C1 segment of cervical spinal cord (tissue), 14 donors: ENCODE data around the gene NAA10.

ENCODE experiments used
- DNase-seq, 14 donors: peaks; one replicate each; lab custom pipeline; 2025; lab: John Stamatoyannopoulos, UW

NAA10 gene

DNA sequence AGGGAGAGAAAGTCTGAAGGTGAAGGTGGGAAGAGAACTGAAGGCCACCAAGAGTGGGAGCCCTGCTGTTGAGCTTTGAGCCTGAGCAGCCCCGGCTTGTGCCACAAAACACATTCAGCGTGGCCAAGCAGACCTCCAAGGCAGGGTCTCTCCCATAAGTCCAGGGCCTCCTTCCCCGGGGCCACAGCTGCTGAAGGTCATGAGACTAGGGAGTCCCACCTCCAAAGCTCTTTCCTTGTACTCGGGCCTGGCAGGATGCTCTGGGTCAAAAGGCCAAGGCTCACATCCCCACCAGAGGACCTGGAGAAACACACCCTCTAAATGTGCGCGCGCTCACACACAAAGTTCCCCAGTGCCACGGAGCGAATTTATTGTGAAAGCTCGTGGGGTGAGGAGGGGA lies 5.3 kb downstream of the NAA10 start:
- no peak for DNase-seq

GRCh38 chrX:153928846-153929245 lies 6.0 kb downstream of the NAA10 start:
- no peak for DNase-seq

GRCh38 chrX:153927922-153928760 lies 6.7 kb downstream of the NAA10 start:
- DNase-seq, result peak; percentile 50 to 97 (median 92)

- DNase-seq, result no peak
These were observed 7.2 kb downstream of the NAA10 start for GRCh38 chrX:153927672-153927921.

GRCh38 chrX:153926858-153927671 lies 7.8 kb downstream of the NAA10 start:
- DNase-seq, result peak in 6 of 14 donors; percentile 17 to 53 (median 36)

DNA sequence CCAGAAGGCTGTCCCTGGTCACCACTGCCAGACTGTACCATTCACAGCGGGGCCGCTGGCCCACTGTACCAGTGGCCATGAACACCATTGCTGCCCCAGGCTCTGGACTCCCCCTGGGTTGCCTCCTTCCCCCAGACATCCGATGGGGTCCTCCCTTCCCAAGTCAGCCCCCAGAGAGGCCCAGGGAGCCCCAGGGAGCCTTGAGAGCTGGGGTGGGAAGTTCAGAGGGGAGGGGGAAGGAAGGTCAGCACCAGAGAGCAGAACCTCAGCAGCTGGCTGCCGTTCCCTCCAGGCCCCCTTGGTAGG lies 8.3 kb downstream of the NAA10 start:
- DNase-seq, result no peak

GRCh38 chrX:153925739-153926551 lies 8.9 kb downstream of the NAA10 start, which contains the start of gene ARHGAP4:
Gene ARHGAP4, minus strand, starts transcription at chrX:153926264. Its CDS starts 62 bp downstream, at chrX:153926202.
- DNase-seq, result no peak

- DNase-seq, result no peak
These were observed 9.5 kb downstream of the NAA10 start for GRCh38 chrX:153925387-153925738.

- DNase-seq, result peak in 1 of 14 donors; percentile 50
These were observed 10.5 kb downstream of the NAA10 start for GRCh38 chrX:153924149-153924861.

- DNase-seq, result peak in 8 of 14 donors; percentile 20 to 77 (median 43)
These were observed 11.6 kb downstream of the NAA10 start for GRCh38 chrX:153922932-153923857.

- DNase-seq, result no peak
These were observed 13.1 kb downstream of the NAA10 start for GRCh38 chrX:153921511-153922446.

- DNase-seq, result no peak
These were observed 13.8 kb downstream of the NAA10 start for GRCh38 chrX:153921070-153921469.

GRCh38 chrX:153920546-153920945 lies 14.3 kb downstream of the NAA10 start:
- DNase-seq, result no peak

GRCh38 chrX:153919281-153919680 lies 15.6 kb downstream of the NAA10 start:
- no peak for DNase-seq

DNA sequence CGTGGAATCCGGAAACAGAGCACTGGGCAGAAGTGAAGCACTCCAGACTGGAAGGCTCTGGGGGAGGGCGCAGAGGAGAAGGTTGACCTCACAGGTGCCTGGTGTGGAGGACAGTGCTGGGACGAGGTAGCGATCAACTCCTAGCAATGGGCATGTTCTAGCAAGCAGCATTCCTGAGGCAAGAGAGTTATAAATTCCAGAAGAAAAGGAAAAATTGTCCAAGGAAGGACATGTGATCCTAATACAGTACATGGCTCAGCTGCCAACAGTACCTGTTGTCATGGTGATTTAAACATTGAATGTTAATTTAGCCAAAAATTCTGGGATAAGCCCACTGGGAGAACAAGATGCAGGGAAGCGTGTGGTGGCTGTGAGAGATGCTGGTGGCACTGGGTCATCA lies 17.0 kb downstream of the NAA10 start:
- no peak for DNase-seq

- DNase-seq, result no peak
These were observed 21.1 kb downstream of the NAA10 start for GRCh38 chrX:153913701-153914100.

DNA sequence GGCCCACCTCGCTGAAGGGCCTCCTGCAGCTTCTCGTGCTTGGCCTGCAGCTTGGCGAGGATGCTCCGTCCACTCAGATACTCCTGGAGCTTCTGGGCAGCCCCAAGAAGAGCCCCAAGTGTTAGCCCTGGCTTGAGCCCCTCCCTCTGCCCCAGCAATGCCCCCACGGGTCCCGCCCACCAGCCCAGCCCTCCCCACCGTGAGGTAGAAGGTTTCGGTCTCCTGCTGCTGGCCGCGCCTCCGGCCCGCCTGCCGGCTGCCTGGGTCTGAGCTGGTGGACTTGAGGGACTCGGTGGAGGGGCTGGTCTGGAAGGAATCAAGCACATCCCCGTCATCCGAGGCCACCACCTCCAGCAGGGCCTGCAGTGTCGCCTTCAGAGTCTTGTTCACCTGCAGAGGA lies 21.6 kb downstream of the NAA10 start:
- no peak for DNase-seq

GRCh38 chrX:153911798-153912197 lies 23.0 kb downstream of the NAA10 start:
- no peak for DNase-seq

DNA sequence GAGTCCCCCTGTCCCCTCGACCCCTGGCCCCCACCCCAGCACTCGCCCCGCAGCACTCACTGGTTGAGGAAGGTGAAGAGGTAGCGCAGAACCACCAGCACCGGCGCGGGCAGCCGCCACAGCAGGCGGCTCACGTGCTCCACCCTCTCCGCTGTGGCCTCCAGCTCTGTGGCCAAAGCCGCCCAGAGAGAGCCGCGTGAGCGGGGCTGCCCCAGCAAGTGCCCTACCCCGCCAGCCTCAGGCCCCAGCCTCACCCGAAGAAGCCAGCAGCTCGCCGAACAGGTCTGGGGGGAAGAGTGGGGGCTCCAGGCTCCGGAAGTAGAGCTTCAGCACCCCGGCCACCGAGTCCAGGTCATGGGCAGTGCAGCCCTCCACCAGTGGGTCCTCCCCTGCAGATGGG lies 24.4 kb downstream of the NAA10 start:
- DNase-seq, result no peak
